C4-2B (cell line): ENCODE measurements around the gene FNIP2.
A peak's percentile ranks its signal among the peaks of the same experiment; 100 is the strongest.
"Not testable (repeated sequence)": the region's sequence is repeated elsewhere in the genome, so short reads cannot be mapped to it uniquely, and the experiment has no call there.

Source experiments
- H3K27ac ChIP-seq: fragments of 450-650 bp; 2 replicates; pipeline ENCODE4 v1.5.1; 2017
- CTCF ChIP-seq: fragments of 450-650 bp; conservative IDR thresholded peaks from 2 replicates; pipeline ENCODE4 v1.5.1; 2017; ENCODE audit warnings: mild to moderate bottlenecking
- ZFX ChIP-seq: fragments of 450-650 bp; IDR thresholded peaks from 2 replicates; pipeline ENCODE4 v1.6.1; 2017

FNIP2 gene

DNA sequence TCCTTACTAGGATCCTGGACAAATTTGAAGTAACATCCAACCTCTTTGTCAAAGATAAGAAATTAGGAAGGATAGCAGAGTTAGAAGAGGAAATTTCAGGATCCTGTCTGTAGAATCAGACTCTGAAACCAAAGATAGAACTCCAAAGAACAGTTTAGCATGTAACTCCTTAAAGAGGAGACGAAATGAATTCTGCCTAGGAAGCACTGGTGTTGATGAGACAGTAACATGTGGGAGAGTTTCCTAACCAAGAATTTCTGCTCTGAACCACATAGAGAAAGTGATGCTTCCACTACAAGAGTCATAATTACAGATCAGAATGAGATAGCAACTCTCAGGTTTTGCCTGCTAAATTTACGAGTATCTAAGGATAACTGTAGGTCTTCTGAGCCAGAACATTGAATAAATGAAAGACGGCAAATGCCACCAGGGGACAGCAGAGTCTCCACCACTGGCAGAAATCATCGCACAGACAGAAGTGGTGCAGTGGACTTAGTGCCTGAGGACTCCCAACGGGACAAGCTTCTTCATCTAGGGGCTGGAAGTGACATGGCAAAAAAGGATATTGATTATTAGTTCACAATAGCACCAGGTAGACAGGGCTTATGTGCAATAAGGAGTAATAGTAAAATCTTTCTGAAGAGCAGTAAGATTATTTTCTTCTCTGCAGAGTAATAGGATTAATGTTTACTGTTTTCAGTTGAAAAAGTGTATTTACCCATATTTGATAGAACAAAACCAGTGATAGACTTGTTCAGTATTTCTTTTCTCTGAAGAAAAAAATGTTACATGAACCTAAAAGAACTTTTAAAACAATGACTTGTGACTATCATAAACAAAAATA is 38.9 kb upstream of the FNIP2 start:
- no peak for TF ChIP-seq ZFX
- TF ChIP-seq CTCF: peak; percentile 91
- no peak overlapping the region for H3K27ac ChIP-seq

DNA sequence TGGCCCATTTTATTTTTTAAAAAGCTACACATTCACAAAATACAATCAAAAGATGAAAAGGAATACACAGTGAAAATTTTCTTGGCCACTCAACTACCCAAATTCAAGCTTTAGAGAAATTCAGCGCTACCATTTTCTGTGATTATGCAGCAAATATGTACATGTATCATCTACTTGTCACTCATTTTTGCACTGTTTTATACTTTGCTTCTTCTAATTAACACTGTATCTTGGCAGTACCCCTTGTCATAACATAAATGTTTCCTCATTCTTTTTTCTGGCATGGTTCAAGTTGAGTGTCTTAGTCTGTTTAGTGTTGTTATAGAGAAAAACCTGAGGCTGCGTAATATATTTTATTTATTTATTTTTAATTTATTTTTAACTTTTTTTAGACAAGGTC is 30.0 kb upstream of the FNIP2 start:
- TF ChIP-seq ZFX: no peak

GRCh38 chr4:158739600-158739999 is 29.2 kb upstream of the FNIP2 start:
- TF ChIP-seq ZFX (no peak), CTCF (no peak)
- H3K27ac ChIP-seq: no peak overlapping the region

More for the DNA sequence above, 30.0 kb upstream of the FNIP2 start:
- H3K27ac ChIP-seq: no peak overlapping the region

- H3K27ac ChIP-seq: no peak overlapping the region
- no peak for TF ChIP-seq ZFX
- no peak for TF ChIP-seq CTCF
Measured at GRCh38 chr4:158741326-158742021, 27.4 kb upstream of the FNIP2 start.

GRCh38 chr4:158746537-158746936 is 22.3 kb upstream of the FNIP2 start:
- H3K27ac ChIP-seq: not testable (repeated sequence)

DNA sequence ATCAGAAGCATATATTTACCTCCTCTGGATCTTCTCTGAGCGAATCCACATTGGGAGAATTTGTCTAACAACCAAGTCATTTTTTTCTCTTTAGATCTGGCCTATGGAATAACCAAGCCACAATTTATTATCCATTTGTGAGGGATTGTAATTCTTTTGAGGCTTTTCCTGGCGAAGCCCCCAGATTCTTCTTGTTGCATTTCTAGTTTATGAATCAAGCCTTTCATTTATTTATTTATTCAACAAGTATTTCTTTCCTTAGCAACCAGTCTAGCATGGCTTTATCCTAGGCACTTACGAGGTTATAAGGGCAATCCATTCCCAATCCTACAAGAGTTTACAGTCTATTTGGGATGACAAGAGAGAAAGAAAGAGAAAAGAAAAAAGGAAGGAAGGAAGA is 18.4 kb upstream of the FNIP2 start:
- TF ChIP-seq ZFX: no peak
- TF ChIP-seq CTCF: no peak
- H3K27ac ChIP-seq: no peak overlapping the region

GRCh38 chr4:158754385-158755180 is 14.2 kb upstream of the FNIP2 start:
- no peak for TF ChIP-seq ZFX
- no peak for TF ChIP-seq CTCF
- H3K27ac ChIP-seq: no peak overlapping the region

DNA sequence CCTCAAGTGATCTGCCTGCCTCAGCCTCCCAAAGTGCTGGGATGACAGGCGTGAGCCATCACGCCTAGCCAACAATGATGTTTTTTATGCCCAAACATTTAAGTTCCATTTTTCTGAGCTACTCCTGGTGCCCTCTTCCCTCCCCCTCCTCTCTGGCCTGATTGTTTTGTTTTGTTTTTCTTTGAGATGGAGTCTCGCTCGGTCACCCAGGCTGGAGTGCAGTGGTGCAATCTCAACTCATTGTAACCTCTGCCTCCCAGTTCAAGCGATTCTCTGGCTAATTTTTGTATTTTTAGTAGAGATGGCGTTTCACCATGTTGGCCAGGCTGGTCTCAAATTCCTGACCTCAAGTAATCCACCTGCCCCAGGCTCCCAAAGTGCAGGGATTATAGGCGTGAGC is 13.0 kb upstream of the FNIP2 start:
- not testable (repeated sequence) for H3K27ac ChIP-seq
